NCI-H1417 (cell line): ENCODE results near the gene SLC22A23.

ENCODE experiments used
- DNase-seq, 3 experiments: peaks; one replicate each; lab custom pipeline; 2025; lab: John Stamatoyannopoulos, UW

The SLC22A23 gene

DNA sequence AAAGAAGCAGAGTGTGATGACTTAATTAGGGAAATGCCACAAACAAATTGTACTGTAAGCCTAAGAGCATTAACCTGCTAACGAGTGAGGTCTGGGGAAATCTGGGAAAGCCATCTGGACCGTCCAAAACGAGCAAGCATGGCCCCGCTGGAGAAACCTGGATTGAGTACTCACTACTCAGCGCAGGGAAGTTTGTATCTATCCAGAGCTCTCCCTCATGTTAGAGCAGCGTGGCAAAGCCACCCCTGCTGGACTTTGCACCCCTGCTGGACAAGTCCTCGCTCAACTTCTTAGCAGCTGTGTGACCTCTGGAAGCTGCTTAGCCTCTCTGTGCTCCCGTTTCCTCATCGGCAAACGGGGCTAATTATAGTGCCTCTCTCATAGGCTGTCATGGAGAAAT lies 160.8 kb downstream of the SLC22A23 start:
- no peak for DNase-seq

GRCh38 chr6:3294921-3295871 lies 161.7 kb downstream of the SLC22A23 start:
- DNase-seq: peak; percentile 36 to 72 (median 56)

GRCh38 chr6:3294396-3294795 lies 162.5 kb downstream of the SLC22A23 start:
- DNase-seq: no peak

- no peak for DNase-seq
Observed at GRCh38 chr6:3293271-3294155, 163.3 kb downstream of the SLC22A23 start.

DNA sequence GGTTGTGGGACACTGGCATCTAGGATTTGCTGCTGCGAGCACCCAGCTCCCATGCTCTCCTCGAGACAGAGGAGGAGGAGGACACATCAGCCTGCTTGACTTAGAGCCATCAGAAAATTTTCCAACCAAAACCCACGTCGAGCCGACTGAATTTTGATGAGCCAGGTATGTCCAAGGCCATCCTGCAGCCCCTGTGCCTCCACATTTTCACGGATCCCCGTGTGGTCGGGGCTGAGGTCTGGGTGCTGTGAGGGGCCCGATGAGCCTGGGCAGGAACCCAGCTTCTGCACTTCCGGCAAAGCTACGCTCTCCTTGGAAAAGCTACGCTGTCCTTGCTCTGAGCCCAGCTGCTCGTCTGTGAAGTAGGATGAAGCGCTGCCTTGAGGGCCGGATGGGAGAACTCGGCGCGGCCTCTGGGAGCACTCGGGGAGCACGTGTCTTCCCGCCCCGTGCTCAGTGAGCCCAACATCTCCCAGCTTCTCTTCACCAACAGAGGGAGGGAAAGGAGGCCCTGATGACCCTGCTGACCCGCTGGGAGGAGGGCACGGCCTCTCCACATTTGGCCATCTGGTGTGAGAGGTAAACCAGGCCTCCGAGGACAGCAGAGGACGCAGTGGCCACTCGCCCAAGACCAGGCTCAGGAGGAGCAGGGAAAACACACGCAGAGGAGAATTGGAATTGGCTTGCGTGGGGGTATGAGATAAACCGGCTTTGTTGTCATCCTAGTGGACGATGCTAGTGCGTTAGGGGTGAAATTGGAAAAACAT lies 164.2 kb downstream of the SLC22A23 start:
- DNase-seq: no peak

DNA sequence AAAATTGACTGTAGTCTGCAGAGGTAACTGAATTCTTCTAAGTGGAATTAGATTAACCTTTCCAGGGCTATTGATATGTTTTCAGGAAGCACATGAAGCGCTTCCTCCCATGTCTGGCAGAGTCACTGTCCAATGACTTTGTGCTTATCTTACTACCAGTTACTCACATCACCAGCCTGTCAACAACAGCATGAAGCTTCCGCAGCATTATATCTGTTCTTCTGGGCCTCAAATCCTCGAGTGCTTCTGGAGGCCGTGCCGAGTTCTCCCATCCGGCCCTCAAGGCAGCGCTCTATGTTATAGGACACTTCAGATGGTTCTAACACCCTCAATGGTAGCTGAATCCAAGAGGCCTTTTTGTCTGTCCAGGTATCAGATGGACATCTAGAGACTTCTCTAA lies 164.9 kb downstream of the SLC22A23 start:
- DNase-seq: no peak

DNA sequence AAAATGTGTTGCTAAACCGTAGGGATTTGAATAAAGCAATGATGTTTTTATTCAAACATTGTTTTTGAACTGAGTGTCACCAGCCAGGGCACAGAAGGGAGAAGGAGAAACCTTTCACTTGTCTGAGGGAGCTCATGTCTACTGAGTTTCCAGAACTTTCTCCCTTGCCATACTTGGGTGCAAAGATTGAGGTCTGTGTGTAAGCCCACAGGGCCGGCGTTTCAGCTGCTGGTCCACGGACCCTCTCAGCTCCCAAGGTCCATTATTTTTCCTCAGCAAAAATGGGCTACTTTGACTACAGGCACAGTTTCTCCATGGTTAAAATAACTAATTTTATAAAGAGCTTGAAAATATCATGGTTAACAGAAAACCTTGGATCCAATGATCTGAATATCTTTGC lies 165.5 kb downstream of the SLC22A23 start:
- no peak for DNase-seq

DNA sequence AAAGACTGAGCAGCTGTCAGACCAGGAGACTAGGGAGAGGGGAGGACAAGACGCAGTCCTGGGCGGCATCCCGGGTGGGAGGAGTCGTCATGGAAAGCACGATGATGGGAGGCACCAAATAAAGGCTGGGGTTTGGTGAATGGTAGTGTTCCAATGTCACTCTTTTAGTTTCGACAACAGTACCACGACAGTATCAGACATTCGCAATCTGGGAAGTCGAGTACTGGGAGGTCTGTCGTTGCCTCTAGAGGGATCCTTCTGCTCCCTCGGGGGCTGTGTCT lies 166.0 kb downstream of the SLC22A23 start:
- DNase-seq: no peak

GRCh38 chr6:3290149-3290930 lies 166.5 kb downstream of the SLC22A23 start:
- no peak for DNase-seq

DNA sequence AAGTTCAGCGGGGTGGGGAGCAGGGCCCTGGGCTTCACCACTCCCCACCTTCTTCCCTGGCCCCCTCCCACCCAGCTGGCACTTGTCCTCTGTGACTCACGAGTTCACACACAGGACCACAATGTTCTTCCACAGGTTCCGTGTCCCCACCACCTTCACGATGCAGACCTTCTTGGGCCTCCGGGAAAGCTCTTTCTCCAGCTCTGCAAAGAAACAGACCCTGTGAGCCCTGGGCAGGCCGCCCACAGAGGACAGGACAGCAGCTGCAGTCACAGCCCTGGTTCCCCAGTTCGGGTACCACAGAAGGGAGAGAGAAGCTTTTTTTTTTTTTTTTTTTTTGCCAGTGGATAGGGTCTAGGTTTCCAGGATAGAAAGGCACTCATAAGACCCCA lies 167.2 kb downstream of the SLC22A23 start:
- DNase-seq: no peak

GRCh38 chr6:3288711-3289663 lies 167.9 kb downstream of the SLC22A23 start:
- DNase-seq: no peak

GRCh38 chr6:3287976-3288707 lies 168.7 kb downstream of the SLC22A23 start:
- DNase-seq: no peak

DNA sequence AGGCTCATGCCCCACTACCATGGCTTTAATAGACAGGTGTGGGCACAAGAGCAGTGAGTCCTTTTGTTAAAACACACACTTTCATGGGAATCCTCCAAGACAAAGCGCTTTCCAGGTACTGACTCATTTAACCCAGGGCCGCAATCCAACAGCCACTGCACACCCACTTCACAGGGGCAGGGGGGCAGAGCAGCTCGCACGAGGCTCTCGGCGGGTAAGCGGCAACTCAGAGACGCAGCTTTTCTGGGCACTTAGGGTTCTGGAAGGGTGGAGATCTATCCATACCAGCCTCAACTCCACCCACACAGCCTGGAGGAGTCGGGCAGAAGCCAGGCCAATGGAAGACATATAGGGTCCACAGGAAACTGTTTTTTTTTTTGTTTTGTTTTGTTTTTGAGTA lies 169.5 kb downstream of the SLC22A23 start:
- DNase-seq: no peak

DNA sequence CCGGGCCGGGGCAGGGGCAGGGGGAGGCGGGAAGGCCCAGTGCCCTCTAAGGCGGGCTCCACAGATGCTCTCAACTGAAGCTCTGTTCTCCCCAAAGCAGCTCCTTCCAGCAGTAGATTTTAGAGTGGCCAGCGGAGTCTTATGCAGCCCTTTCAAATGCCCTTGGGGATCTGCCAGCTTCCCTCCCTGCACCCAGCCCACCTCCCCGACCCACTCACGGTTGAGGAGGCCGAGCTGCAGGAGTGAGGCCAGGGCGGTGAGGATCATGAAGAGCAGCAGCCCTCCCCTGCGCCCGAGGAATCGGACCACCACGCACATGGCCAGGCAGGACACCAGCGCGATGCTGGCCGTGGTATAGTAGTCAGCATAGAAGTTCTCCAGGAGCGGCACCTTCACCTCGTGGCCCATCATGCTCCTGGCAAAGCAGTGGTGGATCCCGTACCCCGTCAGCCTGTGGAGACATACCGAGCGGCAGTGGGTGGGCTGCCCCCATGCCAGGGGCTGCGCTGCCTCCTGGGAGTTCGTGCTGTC lies 170.1 kb downstream of the SLC22A23 start:
- no peak for DNase-seq

DNA sequence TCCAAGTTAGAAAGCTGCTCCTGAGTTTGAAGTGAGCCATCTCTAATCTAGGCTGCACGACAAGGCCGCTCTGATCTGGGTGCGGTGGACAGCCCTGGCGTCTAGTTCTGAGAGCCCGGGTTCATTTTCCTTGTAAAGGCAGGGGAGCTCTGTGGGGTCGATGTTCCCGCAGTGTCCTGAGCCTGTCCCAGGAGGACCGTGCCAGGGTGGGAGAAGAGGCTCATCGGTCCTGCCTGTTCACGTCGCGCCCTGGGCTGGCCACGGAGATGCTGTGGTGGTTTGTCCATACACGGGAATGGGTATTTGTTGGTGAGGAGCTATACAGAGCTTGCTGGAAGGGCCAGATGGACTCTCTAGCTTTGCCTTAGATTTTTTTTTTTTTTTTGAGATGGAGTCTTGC lies 171.1 kb downstream of the SLC22A23 start:
- no peak for DNase-seq

- DNase-seq: no peak
Observed at GRCh38 chr6:3285049-3285639, 171.7 kb downstream of the SLC22A23 start.

GRCh38 chr6:3284436-3284876 lies 172.4 kb downstream of the SLC22A23 start:
- peak; percentile 17 to 63 (median 27) for DNase-seq

- no peak for DNase-seq
Observed at GRCh38 chr6:3283641-3284435, 173.0 kb downstream of the SLC22A23 start.
